CD4-positive, alpha-beta T cell treated with Interleukin-10 for 1 hour (primary cell): Measurements from ENCODE around the gene CCDC106.
A peak's percentile ranks its signal among the peaks of the same experiment; 100 is the strongest.

ENCODE experiments used
- DNase-seq: peaks from one replicate; pipeline ENCODE4 v3.0.0-alpha.2; 2020

CCDC106 gene

GRCh38 chr19:55637534-55637933, 10.5 kb upstream of the CCDC106 start:
- no peak for DNase-seq

- DNase-seq, result peak; percentile 73
Measured at GRCh38 chr19:55638864-55639359, 9.1 kb upstream of the CCDC106 start.

- DNase-seq, result peak; percentile 81
Measured at GRCh38 chr19:55640043-55640576, 7.9 kb upstream of the CCDC106 start.

GRCh38 chr19:55640577-55641425, 7.2 kb upstream of the CCDC106 start, which contains the start of gene ZNF580:
Gene ZNF580, plus strand, starts transcription at chr19:55641002. Its CDS starts 1,507 bp downstream, at chr19:55642509.
- peak; percentile 69 for DNase-seq

GRCh38 chr19:55641426-55642152, 6.4 kb upstream of the CCDC106 start:
- peak; percentile 49 for DNase-seq

GRCh38 chr19:55642153-55643002, 5.6 kb upstream of the CCDC106 start:
- peak; percentile 21 for DNase-seq

- peak; percentile 84 for DNase-seq
Measured at GRCh38 chr19:55643003-55643886, 4.8 kb upstream of the CCDC106 start, which contains the start of gene ZNF581. Gene ZNF581, plus strand, starts transcription at chr19:55643649. Its CDS starts 923 bp downstream, at chr19:55644572.

GRCh38 chr19:55643887-55644176, 4.2 kb upstream of the CCDC106 start:
- no peak for DNase-seq

- DNase-seq, result no peak
Measured at GRCh38 chr19:55644191-55644833, 3.7 kb upstream of the CCDC106 start.

GRCh38 chr19:55644842-55645511, 3.0 kb upstream of the CCDC106 start:
- no peak for DNase-seq

GRCh38 chr19:55645512-55645881, 2.5 kb upstream of the CCDC106 start:
- DNase-seq, result no peak

- DNase-seq, result no peak
Measured at GRCh38 chr19:55646889-55647731, 902 bp upstream of the CCDC106 start.

GRCh38 chr19:55648585-55649267, 714 bp downstream of the CCDC106 start:
- no peak for DNase-seq

GRCh38 chr19:55649268-55650125, 1.5 kb downstream of the CCDC106 start:
- DNase-seq, result no peak

- DNase-seq, result no peak
Measured at GRCh38 chr19:55650126-55650557, 2.1 kb downstream of the CCDC106 start.

GRCh38 chr19:55650602-55651230, 2.7 kb downstream of the CCDC106 start:
- no peak for DNase-seq

- DNase-seq, result no peak
Measured at GRCh38 chr19:55651236-55651635, 3.2 kb downstream of the CCDC106 start.
